A549 (cell line): Measurements from ENCODE around the gene PIGN. TPM values are rescaled to one million over a fixed set of nuclear protein-coding genes. Genes with fewer than 3 reads are reported as not detected.

ENCODE experiments used
- ATAC-seq, 2 experiments: fragments of 200-7000 bp in 1 of 2; fragments of >200 bp in 1 of 2; cut with Nextera tagmentation in 1 of 2; cut with Tn5 transposase in 1 of 2; 3 replicates each; pipeline versions ENCODE4 v1.8.0 to v1.9.1; 2018 to 2020; ENCODE audit warnings: mild to moderate bottlenecking in 1 of 2, moderate library complexity in 1 of 2
- CTCF ChIA-PET: fragments of 300-600 bp; sonication (Branson Sonifier 250); formaldehyde crosslinking; extraction: SDS; loops from one replicate; lab custom pipeline; 2021; ENCODE audit warnings: antibody characterized with exemption, inconsistent platforms; lab: Yijun Ruan, JAX
- POLR2A ChIA-PET: fragments of 350-600 bp; formaldehyde crosslinking; extraction: SDS; loops from one replicate; lab custom pipeline; 2021; ENCODE audit warnings: antibody characterized with exemption, inconsistent platforms; lab: Yijun Ruan, JAX
- DNase-seq, 2 experiments: peaks; one replicate each; pipeline versions ENCODE4 v3.0.0 to v3.0.0-alpha.2; 2011 to 2016; ENCODE audit warnings: low read depth in 1 of 2, low spot score in 1 of 2
- FAIRE-seq: peaks from 2 replicates; lab custom pipeline; 2011; peaks lifted over from hg19 to GRCh38; lab: Jason Lieb, UNC
- H3K27ac ChIP-seq, 2 experiments: fragments of >200 bp; sonication (Bioruptor Twin); formaldehyde crosslinking; 3 replicates each; pipeline ENCODE4 v1.5.1; 2016 to 2017
- H3K4me1 ChIP-seq: fragments of >200 bp; sonication (Bioruptor Twin); formaldehyde crosslinking; 3 replicates; pipeline ENCODE4 v1.6.1; 2016
- H3K4me2 ChIP-seq: fragments of >200 bp; sonication (Bioruptor Twin); formaldehyde crosslinking; 3 replicates; pipeline ENCODE4 v1.6.1; 2016
- H3K4me3 ChIP-seq: fragments of >200 bp; sonication (Bioruptor Twin); formaldehyde crosslinking; 3 replicates; pipeline ENCODE4 v1.5.1; 2016
- H3K9me3 ChIP-seq: fragments of >200 bp; sonication (Bioruptor Twin); formaldehyde crosslinking; 3 replicates; pipeline ENCODE4 v1.6.1; 2016
- BCL3 ChIP-seq: fragments of >200 bp; sonication (Bioruptor Twin); formaldehyde crosslinking; IDR thresholded peaks from 3 replicates; pipeline ENCODE4 v1.6.1; 2016
- EP300 ChIP-seq, 2 experiments: fragments of >200 bp; sonication (Bioruptor Twin); formaldehyde crosslinking; IDR thresholded peaks; 2 replicates in 1 of 2; 3 replicates in 1 of 2; pipeline ENCODE4 v1.6.1; 2016 to 2017
- ESRRA ChIP-seq: fragments of 150-350 bp; IDR thresholded peaks from 2 replicates; pipeline ENCODE4 v1.6.1; 2014; ENCODE audit warnings: mild to moderate bottlenecking, low read length, borderline replicate concordance
- FOXS1 ChIP-seq: fragments of 250-450 bp; sonication (Bioruptor Pico); IDR thresholded peaks from 2 replicates; pipeline ENCODE4 v1.5.0; 2020; ENCODE audit warnings: mild to moderate bottlenecking, moderate library complexity
- GATA3 ChIP-seq: IDR thresholded peaks from 2 replicates; pipeline ENCODE4 v1.6.1; 2012; ENCODE audit warnings: borderline replicate concordance
- MAFK ChIP-seq: fragments of 450-650 bp; IDR thresholded peaks from 2 replicates; pipeline ENCODE4 v1.6.1; 2014; ENCODE audit not compliant: partially characterized antibody
- MAX ChIP-seq: IDR thresholded peaks from 2 replicates; pipeline ENCODE4 v1.6.1; 2012
- MYC ChIP-seq: IDR thresholded peaks from 2 replicates; pipeline ENCODE4 v1.6.1; 2012; ENCODE audit warnings: mild to moderate bottlenecking, inconsistent platforms, low read length, improper control_type of control experiment, borderline replicate concordance
- NFE2L2 ChIP-seq: fragments of 150-350 bp; conservative IDR thresholded peaks from 2 replicates; pipeline ENCODE4 v1.6.1; 2014; ENCODE audit warnings: low read length
- PBX3 ChIP-seq: IDR thresholded peaks from 2 replicates; pipeline ENCODE4 v1.6.1; 2012
- PHF8 ChIP-seq: fragments of 200-600 bp; sonication (generic); IDR thresholded peaks from 2 replicates; pipeline ENCODE4 v1.6.1; 2016; ENCODE audit warnings: low read depth, mild to moderate bottlenecking, antibody characterized with exemption, moderate library complexity, borderline replicate concordance
- RCOR1 ChIP-seq: fragments of 150-350 bp; IDR thresholded peaks from 2 replicates; pipeline ENCODE4 v1.6.1; 2014; ENCODE audit warnings: antibody characterized with exemption, low read length, low read depth
- RNF2 ChIP-seq: fragments of 200-600 bp; sonication (generic); IDR thresholded peaks from 2 replicates; pipeline ENCODE4 v1.6.1; 2016; ENCODE audit warnings: low read depth, mild to moderate bottlenecking, antibody characterized with exemption, moderate library complexity, borderline replicate concordance
- USF2 ChIP-seq: fragments of 450-650 bp; IDR thresholded peaks from 2 replicates; pipeline ENCODE4 v1.6.1; 2014; ENCODE audit warnings: antibody characterized with exemption
- ZC3H11A ChIP-seq: fragments of 450-650 bp; IDR thresholded peaks from 2 replicates; pipeline ENCODE4 v1.6.1; 2014; ENCODE audit warnings: antibody characterized with exemption, mild to moderate bottlenecking
- WGBS: methylation state at CpG from one replicate; pipeline ENCODE4 v1.1.6; 2017; ENCODE audit errors: missing lambda C conversion rate; 5-methylcytosine and 5-hydroxymethylcytosine counted together
- polyA plus RNA-seq, 4 experiments: library from polyadenylated mRNA; depleted of rRNA in 3 of 4; stranded (reverse); fragments of >200 nt; fragmentation: RNase III in 1 of 4; extraction: RNeasy Plus Mini Kit Qiagen cat#74134 plus additional on column Dnase treatment in 1 of 4; gene quantifications; 2 replicates in 3 of 4; 3 replicates in 1 of 4; pipeline ENCODE4 v1.2.3, GENCODE V29; 2011 to 2017

PIGN gene
- polyA plus RNA-seq, 2 of the 4 experiments (the other 2 are of a cell fraction): 12.9 to 37.0 TPM

GRCh38 chr18:62098960-62099359, 87.9 kb downstream of the PIGN start:
- POLR2A ChIA-PET: no interaction called here
- no peak for FAIRE-seq
- H3K9me3 ChIP-seq: peaks cover 2% of the 10 kb centered on the region; the same call in 1 of the 3 replicates
- no peak overlapping the region for H3K4me3 ChIP-seq
- H3K27ac ChIP-seq: no peak overlapping the region
- no peak for DNase-seq
- H3K4me2 ChIP-seq: no peak overlapping the region
- WGBS: 85% methylated on average over 4 of the region's 4 CpGs
- no peak for ATAC-seq
- CTCF ChIA-PET: interaction anchor here (1.0 kb wide), 1 partner anchor 11 kb away, joined by 3 read pairs; no protein-coding TSS in a partner anchor
- H3K4me1 ChIP-seq: no peaks in the 10 kb centered on the region
- peak; percentile 8 for TF ChIP-seq MAFK
- no peak for TF ChIP-seq GATA3

- CTCF ChIA-PET: no interaction called here
- TF ChIP-seq EP300 (IDR thresholded peaks at IDR 0.05): no peak
- TF ChIP-seq ESRRA: no peak
- H3K4me3 ChIP-seq: no peak overlapping the region
- H3K27ac ChIP-seq: no peak overlapping the region
- H3K4me1 ChIP-seq: no peaks in the 10 kb centered on the region
- POLR2A ChIA-PET: no interaction called here
- H3K4me2 ChIP-seq: no peak overlapping the region
- DNase-seq (no peak), FAIRE-seq (no peak), ATAC-seq (no peak)
- H3K9me3 ChIP-seq: peaks cover 2% of the 10 kb centered on the region; the same call in 1 of the 3 replicates
- 93% methylated on average over 4 of the region's 4 CpGs for WGBS
These were observed 89.2 kb downstream of the PIGN start for GRCh38 chr18:62097698-62098097.

- TF ChIP-seq MAFK (peak; percentile 24), MAX (no peak)
- TF ChIP-seq, all 56 proteins: peak for 1
- H3K9me3 ChIP-seq: no peaks in the 10 kb centered on the region
- ATAC-seq (no peak), FAIRE-seq (no peak), DNase-seq (no peak)
- H3K4me2 ChIP-seq: no peak overlapping the region
- ChIA-PET POLR2A (no interaction called here), CTCF (no interaction called here)
- H3K4me1 ChIP-seq: no peaks in the 10 kb centered on the region
- H3K4me3 ChIP-seq: no peak overlapping the region
- 91% methylated on average over 5 of the region's 5 CpGs for WGBS
- H3K27ac ChIP-seq: no peak overlapping the region
These were observed 95.3 kb downstream of the PIGN start for GRCh38 chr18:62091487-62092120.

GRCh38 chr18:62089174-62089573, 97.7 kb downstream of the PIGN start:
- CTCF ChIA-PET: no interaction called here
- TF ChIP-seq RNF2: no peak
- TF ChIP-seq MAX: no peak
- no peak for TF ChIP-seq BCL3
- no peak for TF ChIP-seq ZC3H11A
- TF ChIP-seq PBX3: no peak
- TF ChIP-seq PHF8: no peak
- TF ChIP-seq USF2: no peak
- TF ChIP-seq RCOR1: no peak
- TF ChIP-seq NFE2L2: no peak
- TF ChIP-seq MYC: no peak
- no peak for TF ChIP-seq FOXS1 (CRISPR knock-in tag)
- TF ChIP-seq, all 56 proteins: peak for 0
- POLR2A ChIA-PET: no interaction called here
- no peak overlapping the region for H3K4me2 ChIP-seq
- no peak overlapping the region for H3K4me3 ChIP-seq
- H3K9me3 ChIP-seq: no peaks in the 10 kb centered on the region
- H3K4me1 ChIP-seq: no peaks in the 10 kb centered on the region
- no peak for DNase-seq
- no peak for FAIRE-seq
- no peak for ATAC-seq
- no peak overlapping the region for H3K27ac ChIP-seq
